ENCODE measurements around the gene KRT40. TPM values are rescaled to one million over a fixed set of nuclear protein-coding genes. Genes with fewer than 3 reads are reported as not detected.

The KRT40 gene
- not detected in 2 replicates for total RNA-seq
- 0.26 TPM for total RNA-seq (2013)
- polyA plus RNA-seq, result not detected in 2 replicates
- polyA minus RNA-seq, result not detected in 2 replicates

DNA sequence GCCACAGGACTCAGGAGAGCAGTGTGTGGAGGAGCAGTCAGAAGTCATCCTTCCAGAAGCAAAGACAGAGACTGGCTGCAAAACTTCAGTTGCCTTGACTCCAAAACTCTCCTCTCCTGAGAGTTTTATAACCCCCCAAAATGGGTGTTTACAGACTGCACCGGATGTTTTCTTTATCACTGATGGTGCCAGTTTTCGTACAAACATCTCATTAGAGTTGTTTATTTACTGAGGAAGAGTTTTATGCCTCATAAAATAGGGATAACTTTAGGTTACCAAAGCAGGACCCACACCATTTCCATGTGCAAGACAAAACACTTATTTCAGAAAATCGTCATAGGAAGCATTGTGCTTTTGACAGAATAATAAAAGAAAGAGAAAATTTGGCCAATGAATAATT, at the start of gene KRT40:
Gene KRT40, minus strand, starts transcription at position 101 of the 400 bp plus-strand sequence. Its CDS starts 53 bp downstream, at position 48.
- H3K79me2 ChIP-seq (ENCODE audit: control insufficient read depth, insufficient read depth, low read length), result no peaks in the 10 kb centered on the region
- H3K27ac ChIP-seq (ENCODE audit: low read length in 2 of 2), result no peak within 1 kb of the TSS
- H3K4me2 ChIP-seq (replicated peaks; ENCODE audit: low read depth, low read length, poor library complexity, severe bottlenecking), result no peak within 1 kb of the TSS
- peaks cover 0 to 3% (median 0%) of the 10 kb centered on the region in 3 donors for H3K9me3 ChIP-seq (ENCODE audit: control extremely low read depth in 1 of 3, control insufficient read depth in 2 of 3, insufficient read depth in 1 of 3, low read length in 2 of 3)
- Mint-ChIP-seq H3K4me1 (no peaks in the 10 kb centered on the region), H3K27me3 (peaks cover 41% of the 10 kb centered on the region), H3K4me3 (no peak within 1 kb of the TSS), H3K9me3 (ENCODE audit: insufficient read depth) (no peaks in the 10 kb centered on the region), H3K27ac (no peak within 1 kb of the TSS)
- H3K27me3 ChIP-seq (replicated peaks in 1 of 4; ENCODE audit: control extremely low read depth in 1 of 4, control insufficient read depth in 3 of 4, insufficient read depth in 4 of 4, low read length in 3 of 4), result peaks cover 0 to 16% (median 6%) of the 10 kb centered on the region in 4 experiments
- POLR2A ChIA-PET, result no interaction called here
- H3K36me3 ChIP-seq (replicated peaks in 1 of 2; ENCODE audit: control extremely low read depth in 1 of 2, control insufficient read depth in 1 of 2, extremely low read depth in 1 of 2, insufficient read depth in 2 of 2, low read length in 1 of 2), result no peaks in the 10 kb centered on the region
- WGBS (ENCODE audit: insufficient coverage), result no CpG with 5 or more reads among the region's 3 CpGs
- no peaks in the 10 kb centered on the region for H3K4me1 ChIP-seq (ENCODE audit: control insufficient read depth in 2 of 2, insufficient read depth in 2 of 2, low read length in 2 of 2)
- no peak for DNase-seq
- H3K4me3 ChIP-seq (ENCODE audit: control extremely low read depth in 1 of 5, extremely low read depth in 1 of 5, insufficient read depth in 1 of 5, low read depth in 2 of 5, low read length in 4 of 5), result no peak within 1 kb of the TSS
- no peak within 1 kb of the TSS for H2AFZ ChIP-seq (ENCODE audit: insufficient read depth, low read depth, low read length, poor library complexity, severe bottlenecking)
- ATAC-seq (ENCODE audit: low read depth), result no peak
- TF ChIP-seq, protein P1, sequence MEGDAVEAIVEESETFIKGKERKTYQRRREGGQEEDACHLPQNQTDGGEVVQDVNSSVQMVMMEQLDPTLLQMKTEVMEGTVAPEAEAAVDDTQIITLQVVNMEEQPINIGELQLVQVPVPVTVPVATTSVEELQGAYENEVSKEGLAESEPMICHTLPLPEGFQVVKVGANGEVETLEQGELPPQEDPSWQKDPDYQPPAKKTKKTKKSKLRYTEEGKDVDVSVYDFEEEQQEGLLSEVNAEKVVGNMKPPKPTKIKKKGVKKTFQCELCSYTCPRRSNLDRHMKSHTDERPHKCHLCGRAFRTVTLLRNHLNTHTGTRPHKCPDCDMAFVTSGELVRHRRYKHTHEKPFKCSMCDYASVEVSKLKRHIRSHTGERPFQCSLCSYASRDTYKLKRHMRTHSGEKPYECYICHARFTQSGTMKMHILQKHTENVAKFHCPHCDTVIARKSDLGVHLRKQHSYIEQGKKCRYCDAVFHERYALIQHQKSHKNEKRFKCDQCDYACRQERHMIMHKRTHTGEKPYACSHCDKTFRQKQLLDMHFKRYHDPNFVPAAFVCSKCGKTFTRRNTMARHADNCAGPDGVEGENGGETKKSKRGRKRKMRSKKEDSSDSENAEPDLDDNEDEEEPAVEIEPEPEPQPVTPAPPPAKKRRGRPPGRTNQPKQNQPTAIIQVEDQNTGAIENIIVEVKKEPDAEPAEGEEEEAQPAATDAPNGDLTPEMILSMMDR (IDR thresholded peaks at IDR 0.05), result no peak
- no peaks in the 10 kb centered on the region for H4K20me1 ChIP-seq (ENCODE audit: control insufficient read depth, insufficient read depth, low read length, poor library complexity, severe bottlenecking)
- intact Hi-C loops (cut with micrococcal nuclease), result no loop called here
- CTCF ChIA-PET, result no interaction called here
- H3K9ac ChIP-seq (ENCODE audit: low read length), result no peak within 1 kb of the TSS

DNA sequence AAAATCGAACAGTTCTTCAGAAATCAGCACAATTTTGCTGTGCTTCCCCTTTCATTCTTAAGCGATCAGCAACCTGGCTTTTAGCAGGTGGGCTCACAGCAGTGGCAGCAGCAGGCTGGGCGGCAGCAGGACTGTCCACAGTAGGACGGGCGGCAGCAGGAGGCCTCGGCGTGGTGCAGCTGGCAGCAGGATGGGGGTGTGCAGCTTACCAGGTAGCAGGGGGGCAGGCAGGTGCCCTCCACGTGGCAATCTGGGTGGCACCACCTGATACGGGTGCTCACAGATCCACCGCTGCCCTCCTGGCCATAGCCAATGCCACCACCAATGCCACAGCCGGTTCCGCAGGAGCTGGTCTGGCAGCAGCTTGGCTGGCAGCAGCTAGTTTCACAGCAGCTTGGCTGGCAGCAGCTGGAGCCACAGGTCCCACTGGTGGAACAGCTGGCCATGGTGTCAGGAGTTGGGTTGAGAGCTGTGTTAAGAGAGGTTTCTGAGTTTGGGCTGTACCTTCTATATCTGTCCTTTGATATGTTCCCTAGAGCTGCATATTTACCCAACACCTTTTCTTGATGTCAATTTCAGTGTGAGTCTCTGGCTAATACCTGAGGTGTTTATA, 45.6 kb upstream of the KRT40 start, which contains the start of gene KRTAP1-4:
Gene KRTAP1-4, minus strand, starts transcription at position 563 of the 613 bp plus-strand sequence. Its CDS starts 117 bp downstream, at position 446.
- Histone ChIP-seq H3K9me3 (ENCODE audit: control extremely low read depth in 1 of 3, control insufficient read depth in 2 of 3, insufficient read depth in 1 of 3, low read length in 2 of 3) (no peaks in the 10 kb centered on the region), H3K9ac (ENCODE audit: low read length) (no peak within 1 kb of the TSS), H3K4me2 (replicated peaks; ENCODE audit: low read depth, low read length, poor library complexity, severe bottlenecking) (no peak within 1 kb of the TSS), H3K4me3 (ENCODE audit: control extremely low read depth in 1 of 5, extremely low read depth in 1 of 5, insufficient read depth in 1 of 5, low read depth in 2 of 5, low read length in 4 of 5) (no peak within 1 kb of the TSS), H3K36me3 (replicated peaks in 1 of 2; ENCODE audit: control extremely low read depth in 1 of 2, control insufficient read depth in 1 of 2, extremely low read depth in 1 of 2, insufficient read depth in 2 of 2, low read length in 1 of 2) (no peaks in the 10 kb centered on the region), H2AFZ (ENCODE audit: insufficient read depth, low read depth, low read length, poor library complexity, severe bottlenecking) (no peak within 1 kb of the TSS), H3K4me1 (ENCODE audit: control insufficient read depth in 2 of 2, insufficient read depth in 2 of 2, low read length in 2 of 2) (no peaks in the 10 kb centered on the region), H3K79me2 (ENCODE audit: control insufficient read depth, insufficient read depth, low read length) (no peaks in the 10 kb centered on the region), H3K27ac (ENCODE audit: low read length in 2 of 2) (no peak within 1 kb of the TSS), H3K27me3 (replicated peaks in 1 of 4; ENCODE audit: control extremely low read depth in 1 of 4, control insufficient read depth in 3 of 4, insufficient read depth in 4 of 4, low read length in 3 of 4) (peaks cover 0 to 9% (median 3%) of the 10 kb centered on the region in 4 experiments), H4K20me1 (ENCODE audit: control insufficient read depth, insufficient read depth, low read length, poor library complexity, severe bottlenecking) (no peaks in the 10 kb centered on the region)
- 90% methylated on average over 9 of the region's 12 CpGs for WGBS (ENCODE audit: insufficient coverage)
- Mint-ChIP-seq H3K4me1 (no peaks in the 10 kb centered on the region), H3K27me3 (peaks cover 48% of the 10 kb centered on the region), H3K9me3 (ENCODE audit: insufficient read depth) (no peaks in the 10 kb centered on the region), H3K4me3 (no peak within 1 kb of the TSS), H3K27ac (no peak within 1 kb of the TSS)
- CTCF ChIA-PET, result no interaction called here
- no peak for ATAC-seq (ENCODE audit: low read depth)
- intact Hi-C loops (cut with micrococcal nuclease), result no loop called here
- no peak for DNase-seq
- POLR2A ChIA-PET, result no interaction called here
- no peak for TF ChIP-seq EZH2 (IDR thresholded peaks at IDR 0.05; ENCODE audit: borderline replicate concordance, insufficient read depth, low read depth, low read length, poor library complexity, severe bottlenecking)
- TF ChIP-seq, protein P1 (IDR thresholded peaks at IDR 0.05), result no peak
